Measurements from ENCODE around the gene PLEKHA1.

The PLEKHA1 gene

GRCh38 chr10:122421054-122421625 is 46.6 kb downstream of the PLEKHA1 start:
- DNase-seq (ENCODE audit: low read depth, low spot score): no peak

DNA sequence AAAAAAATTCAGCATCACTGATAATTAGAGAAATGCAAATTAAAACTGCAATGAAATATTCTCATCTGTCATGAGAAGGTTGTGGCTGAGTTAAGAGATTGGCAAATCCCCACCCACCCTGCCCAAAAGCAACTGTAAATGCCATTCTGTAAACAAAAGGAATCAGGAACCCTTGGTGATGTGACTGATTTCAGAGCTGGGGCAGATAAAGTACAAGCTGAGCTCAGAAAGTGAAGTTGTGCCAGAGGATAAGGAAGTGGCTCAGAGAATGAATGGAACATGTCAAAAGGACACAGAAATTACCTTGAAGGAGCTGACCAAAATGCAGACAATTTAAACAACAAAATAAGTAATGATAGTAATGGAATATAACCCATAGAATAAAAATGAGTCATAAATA is 47.2 kb downstream of the PLEKHA1 start:
- no peak for DNase-seq (ENCODE audit: low read depth, low spot score)

- DNase-seq (ENCODE audit: low read depth, low spot score): no peak
These were observed 47.9 kb downstream of the PLEKHA1 start for GRCh38 chr10:122422266-122422989.

DNA sequence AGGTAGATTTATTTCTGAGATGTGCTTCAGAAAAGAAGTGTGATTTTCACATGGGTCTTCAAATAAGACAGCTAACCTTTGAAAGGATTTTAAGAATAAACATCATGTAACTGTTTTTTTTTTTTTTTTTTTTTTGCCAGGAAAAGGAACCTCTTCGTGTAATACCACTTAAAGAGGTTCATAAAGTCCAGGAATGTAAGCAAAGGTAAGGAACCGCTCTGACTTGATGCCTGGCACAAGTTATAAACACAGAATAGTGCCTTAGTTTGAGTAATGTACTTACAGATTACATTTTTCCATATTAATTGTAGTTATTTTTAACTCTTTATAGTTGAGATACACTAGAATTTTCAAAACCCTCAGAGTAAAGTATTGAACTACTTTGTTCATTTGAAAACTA is 49.6 kb downstream of the PLEKHA1 start:
- DNase-seq (ENCODE audit: low read depth, low spot score): no peak

DNA sequence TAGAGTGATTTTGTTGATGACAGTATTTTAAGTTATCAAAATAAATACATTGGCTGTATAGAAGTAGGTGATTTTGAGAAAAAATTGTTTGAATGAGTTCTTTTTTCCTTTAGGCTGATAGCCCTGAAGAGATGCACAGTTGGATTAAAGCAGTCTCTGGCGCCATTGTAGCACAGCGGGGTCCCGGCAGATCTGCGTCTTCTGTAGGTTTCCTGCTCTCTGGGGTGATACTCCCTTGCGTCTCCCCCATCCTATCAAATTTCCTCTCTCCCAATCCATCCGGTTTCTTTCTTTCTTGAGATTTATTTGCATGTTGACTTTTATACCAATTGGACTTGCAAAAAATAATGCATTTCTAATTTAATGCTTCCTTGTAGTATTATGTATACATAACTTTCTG is 52.3 kb downstream of the PLEKHA1 start:
- DNase-seq (ENCODE audit: low read depth, low spot score): no peak

GRCh38 chr10:122427280-122427679 is 52.8 kb downstream of the PLEKHA1 start:
- no peak for DNase-seq (ENCODE audit: low read depth, low spot score)

DNA sequence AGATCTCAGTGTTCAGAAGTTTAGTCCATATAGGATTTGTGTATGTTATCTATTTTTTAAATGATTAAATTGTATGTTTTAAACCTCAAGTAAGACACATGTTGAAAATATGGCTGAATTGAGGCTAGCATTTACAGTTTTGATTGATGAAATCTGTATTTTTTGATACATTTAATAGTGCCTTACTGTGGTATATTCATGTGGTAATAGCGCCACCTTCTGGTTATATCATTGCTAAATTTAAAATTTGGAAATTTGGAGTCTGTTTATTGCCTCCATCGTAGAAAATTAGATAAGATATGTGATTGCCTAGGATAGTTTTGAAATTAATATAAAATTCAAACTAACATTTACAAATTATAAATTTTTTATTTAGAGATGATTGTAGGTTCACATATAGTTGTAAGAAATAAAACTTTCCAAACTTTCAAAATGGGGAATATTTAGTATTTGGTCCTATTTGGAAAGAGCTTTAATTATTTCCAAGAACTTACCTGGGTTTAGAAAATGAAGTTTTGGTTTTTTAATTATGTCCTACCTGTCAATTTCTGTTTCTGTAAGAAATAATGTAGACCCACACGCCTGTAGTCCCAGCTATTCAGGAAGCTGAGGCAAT is 60.8 kb downstream of the PLEKHA1 start:
- DNase-seq (ENCODE audit: low read depth, low spot score): no peak

DNA sequence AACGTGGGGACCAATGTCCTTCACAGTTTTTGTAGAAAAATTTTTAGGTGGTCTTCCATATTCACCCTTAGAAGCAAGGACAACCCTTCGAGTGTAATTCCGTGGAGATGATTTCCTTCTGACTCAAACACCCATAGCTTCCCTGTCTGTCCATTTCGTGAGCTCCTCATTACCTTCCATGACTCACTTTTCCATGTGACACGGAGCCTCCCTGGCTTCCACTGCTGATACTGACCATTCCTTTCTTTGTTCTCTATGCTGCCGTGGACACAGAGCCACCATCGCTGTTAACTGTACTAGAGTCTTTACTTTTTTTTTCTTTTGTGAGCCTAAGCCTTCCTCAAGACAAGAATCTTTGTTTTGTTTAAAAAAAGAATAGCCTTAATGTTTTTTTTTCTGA is 67.5 kb downstream of the PLEKHA1 start:
- no peak for DNase-seq (ENCODE audit: low read depth, low spot score)

- DNase-seq (ENCODE audit: low read depth, low spot score): no peak
These were observed 71.0 kb downstream of the PLEKHA1 start for GRCh38 chr10:122445469-122445868.

- no peak for DNase-seq (ENCODE audit: low read depth, low spot score)
These were observed 71.4 kb downstream of the PLEKHA1 start for GRCh38 chr10:122445904-122446303.

DNA sequence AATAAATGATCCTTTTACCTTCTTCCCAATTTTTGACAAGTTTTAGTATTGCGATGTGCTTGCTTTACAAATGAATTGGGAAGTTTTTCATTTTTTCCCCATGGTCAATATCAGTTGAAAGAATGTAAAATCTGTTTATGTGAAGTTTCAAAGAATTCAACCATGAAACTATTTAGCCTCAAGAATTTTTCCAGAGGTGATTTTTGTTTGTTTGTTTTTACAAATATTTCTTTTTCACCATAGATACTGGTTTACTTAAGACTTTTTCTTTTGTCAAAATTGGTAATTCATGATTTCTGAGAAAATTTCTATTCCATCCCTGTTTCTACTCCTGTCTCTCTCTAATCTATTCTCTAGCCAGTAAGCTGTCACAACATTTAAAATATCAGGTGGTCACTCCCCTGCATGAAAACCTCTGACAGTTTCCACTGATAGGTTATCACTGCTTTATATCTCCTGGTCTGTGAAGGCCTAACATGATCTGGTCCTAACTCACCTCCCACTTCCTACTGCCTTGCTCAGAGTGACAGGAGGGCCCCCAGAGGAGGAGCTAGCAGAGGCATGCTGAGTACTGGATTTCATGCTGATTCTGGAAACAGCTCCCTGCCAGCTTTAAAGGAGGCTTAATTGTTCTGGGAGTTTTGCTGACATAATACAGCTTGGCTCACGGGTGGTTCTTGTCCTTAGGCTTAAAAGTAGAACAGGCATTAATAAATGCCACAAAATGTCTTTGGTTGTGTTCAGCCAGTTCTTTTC is 72.3 kb downstream of the PLEKHA1 start:
- no peak for DNase-seq (ENCODE audit: low read depth, low spot score)

DNA sequence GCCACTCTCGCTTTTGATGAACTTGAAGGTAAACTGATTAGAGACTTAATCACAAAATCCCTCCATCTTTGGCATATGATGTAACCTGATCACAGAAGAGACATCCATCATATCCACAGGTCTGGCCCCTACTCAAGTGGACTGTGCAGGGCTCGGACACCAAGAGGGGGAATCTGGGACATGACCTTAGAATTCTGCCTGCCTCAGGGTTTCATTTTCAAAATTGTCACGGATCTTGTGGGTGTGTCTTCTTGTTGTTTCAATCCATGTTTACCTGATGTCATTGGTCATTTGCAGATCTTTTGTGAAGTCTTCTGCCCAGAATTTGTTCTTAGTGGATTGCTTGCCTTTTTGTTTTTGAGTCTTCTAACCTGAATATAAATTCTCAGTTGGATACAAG is 74.1 kb downstream of the PLEKHA1 start:
- no peak for DNase-seq (ENCODE audit: low read depth, low spot score)

DNA sequence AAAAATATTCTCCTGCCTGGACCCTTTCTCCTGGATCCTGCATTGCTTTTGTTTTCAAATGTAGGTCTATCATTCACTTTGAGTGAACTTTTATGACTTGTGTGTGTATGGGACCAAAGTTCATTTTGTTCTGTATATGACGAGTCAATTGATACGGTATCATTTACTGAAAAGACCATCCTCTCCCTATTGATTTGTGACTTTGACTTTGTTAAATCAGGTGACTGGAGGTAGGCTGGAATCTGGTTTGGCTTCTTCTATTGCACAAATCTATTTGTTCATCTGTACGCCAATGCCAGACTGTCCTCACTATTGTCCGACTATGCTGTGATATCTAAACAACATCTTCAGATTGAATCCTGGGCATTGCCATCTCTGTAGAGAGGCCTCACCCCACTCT is 74.6 kb downstream of the PLEKHA1 start:
- DNase-seq (ENCODE audit: low read depth, low spot score): no peak

DNA sequence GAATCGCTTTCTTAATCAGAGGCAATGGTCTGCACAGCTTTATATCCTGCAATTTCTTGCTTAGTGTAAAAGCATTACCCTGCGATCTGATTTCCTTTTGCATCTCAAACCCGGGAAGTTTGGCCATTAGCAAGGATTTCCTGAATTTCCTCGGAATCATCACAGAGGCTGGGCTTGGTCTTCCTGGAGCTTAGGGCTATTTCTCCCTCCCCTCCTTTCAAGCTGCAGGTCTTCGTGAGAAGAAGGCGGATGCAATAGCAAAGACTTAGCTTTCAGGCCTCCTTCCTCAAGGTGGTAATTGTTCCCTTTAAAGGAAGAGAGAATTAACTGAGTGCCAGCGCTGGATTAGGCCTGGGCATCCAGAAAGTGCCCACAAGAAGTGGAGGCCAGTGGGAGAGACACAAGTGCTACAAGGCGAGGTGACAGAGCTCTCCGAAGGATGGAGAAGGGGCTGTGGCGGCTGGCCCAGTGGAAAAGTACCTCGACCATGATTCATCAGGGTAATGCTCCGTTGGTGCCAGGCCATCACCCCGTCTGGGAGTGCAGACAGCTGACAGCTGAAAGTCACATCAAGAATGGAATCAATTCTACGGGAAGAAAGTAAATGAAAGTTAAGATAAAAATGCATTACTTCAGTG is 76.0 kb downstream of the PLEKHA1 start:
- DNase-seq (ENCODE audit: low read depth, low spot score): no peak

DNA sequence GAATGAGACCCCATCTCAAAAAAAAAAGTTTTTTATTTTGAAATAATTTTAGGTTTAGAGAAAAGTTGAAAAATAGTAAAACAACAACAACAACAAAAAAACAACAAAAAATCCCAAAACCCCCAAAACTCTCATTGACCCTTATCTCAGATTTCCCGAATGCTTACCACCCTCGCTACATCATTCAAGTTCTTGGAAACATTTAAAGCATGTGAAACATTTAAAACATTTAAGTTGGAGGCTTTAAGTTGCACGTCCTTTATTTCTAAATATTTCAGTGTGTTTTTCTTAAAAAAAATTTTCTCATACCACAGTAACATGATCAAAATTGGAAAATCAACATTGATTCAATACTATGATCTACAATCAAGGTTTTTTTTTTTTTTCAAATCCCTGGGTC is 79.6 kb downstream of the PLEKHA1 start:
- no peak for DNase-seq (ENCODE audit: low read depth, low spot score)

DNA sequence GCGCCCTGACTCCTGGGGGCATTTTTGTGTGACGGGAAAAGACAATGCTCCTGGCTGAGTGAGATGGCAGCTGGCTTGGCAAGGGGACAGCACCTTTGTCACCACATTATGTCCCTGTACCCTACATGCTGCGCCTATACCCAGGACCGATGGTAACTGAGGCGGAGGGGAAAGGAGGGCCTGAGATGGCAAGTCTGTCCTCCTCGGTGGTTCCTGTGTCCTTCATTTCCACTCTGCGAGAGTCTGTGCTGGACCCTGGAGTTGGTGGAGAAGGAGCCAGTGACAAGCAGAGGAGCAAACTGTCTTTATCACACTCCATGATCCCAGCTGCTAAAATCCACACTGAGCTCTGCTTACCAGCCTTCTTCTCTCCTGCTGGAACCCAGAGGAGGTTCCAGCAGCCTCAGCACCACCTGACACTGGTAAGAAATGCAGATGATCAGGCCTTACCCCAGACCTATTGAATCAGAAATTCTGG is 80.1 kb downstream of the PLEKHA1 start, which contains the start of gene ARMS2:
ARMS2 (plus strand) TSS at position 51 of the 478 bp plus-strand sequence; CDS start at position 126, 75 bp downstream.
- DNase-seq (ENCODE audit: low read depth, low spot score): no peak

GRCh38 chr10:122455376-122456079 is 81.0 kb downstream of the PLEKHA1 start:
- DNase-seq (ENCODE audit: low read depth, low spot score): no peak

DNA sequence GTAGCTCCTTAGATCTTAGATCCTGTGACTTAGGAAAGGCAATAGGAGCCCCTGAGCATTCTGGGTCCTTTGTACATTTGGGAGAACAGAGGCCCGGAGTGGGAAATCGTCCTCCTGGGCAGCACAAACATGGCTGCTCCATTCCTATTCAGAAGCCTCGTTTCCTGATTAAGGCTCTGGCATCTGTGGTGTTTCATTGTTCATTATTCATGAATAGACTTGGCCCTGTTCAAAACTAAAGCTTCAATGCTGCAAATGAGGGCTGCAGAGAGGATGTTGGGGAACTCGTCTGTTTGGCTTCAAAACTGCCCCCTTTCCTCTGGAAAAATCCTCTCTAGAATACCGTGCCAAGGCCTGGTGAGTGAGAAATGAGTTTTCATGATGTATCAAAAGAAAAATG is 83.4 kb downstream of the PLEKHA1 start:
- DNase-seq (ENCODE audit: low read depth, low spot score): no peak

GRCh38 chr10:122458693-122459092 is 84.2 kb downstream of the PLEKHA1 start:
- no peak for DNase-seq (ENCODE audit: low read depth, low spot score)

DNA sequence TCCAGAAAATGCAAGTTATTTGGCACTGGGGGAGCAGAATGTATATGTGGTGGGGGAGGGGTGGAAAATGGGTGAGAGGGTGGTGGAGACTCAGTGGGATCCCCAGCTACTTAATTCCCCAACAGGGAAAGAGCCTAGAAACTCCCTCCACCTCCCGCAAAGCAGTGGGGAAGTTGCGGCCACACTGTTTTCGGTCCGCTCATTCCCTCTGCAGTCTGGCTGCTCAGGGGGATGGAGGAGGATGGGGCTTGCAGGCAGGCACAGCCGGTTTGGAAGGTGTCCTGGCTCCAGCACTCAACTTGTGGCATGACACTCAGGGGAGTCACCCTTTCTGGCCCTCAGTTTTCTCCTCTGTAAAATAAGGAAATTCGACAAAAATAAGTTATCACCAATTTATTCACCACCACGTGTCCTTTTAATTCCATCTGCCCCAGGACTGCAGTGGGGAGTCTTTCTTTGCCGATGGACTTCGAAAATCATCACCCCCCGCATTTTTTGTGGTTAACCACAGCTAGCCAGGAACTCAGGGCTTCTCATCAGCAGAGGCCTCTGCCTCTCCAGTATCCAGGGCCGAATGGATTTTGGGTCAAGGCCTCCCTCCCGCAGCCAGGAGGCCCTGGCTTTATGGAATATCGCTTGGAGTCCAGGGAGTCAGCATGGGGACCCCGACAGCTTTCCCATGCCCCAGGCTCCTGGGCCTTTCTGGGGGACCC is 85.2 kb downstream of the PLEKHA1 start:
- peak; percentile 41 for DNase-seq (ENCODE audit: low read depth, low spot score)

All from smooth muscle cell of the brain vasculature (primary cell).